Measurements from ENCODE around the gene KCNJ1. TPM values are rescaled to one million over a fixed set of nuclear protein-coding genes. Genes with fewer than 3 reads are reported as not detected.

Gene KCNJ1
- total and polyA plus RNA-seq, 2 experiments from 2014 or later = not detected

GRCh38 chr11:128825050-128825784 lies 41.9 kb downstream of the KCNJ1 start:
- Histone ChIP-seq H3K27ac (no peak overlapping the region), H3K4me3 (no peak overlapping the region), H3K4me1 (ENCODE audit: low read depth) (no peaks in the 10 kb centered on the region), H3K9me3 (ENCODE audit: low read depth) (no peaks in the 10 kb centered on the region), H3K27me3 (peaks cover 20% of the 10 kb centered on the region), H3K36me3 (no peaks in the 10 kb centered on the region)
- DNase-seq (ENCODE audit: low read depth in 1 of 2, low spot score in 1 of 2) = peak in 1 of 2 donors; percentile 25
- TF ChIP-seq CTCF (IDR thresholded peaks at IDR 0.05; ENCODE audit: low read depth, low read length) = no peak

- no peak overlapping the region for H3K4me3 ChIP-seq
- H3K9me3 ChIP-seq (ENCODE audit: low read depth) = no peaks in the 10 kb centered on the region
- no peak overlapping the region for H3K27ac ChIP-seq
- H3K27me3 ChIP-seq = peaks cover 28% of the 10 kb centered on the region
- no peak for TF ChIP-seq CTCF (IDR thresholded peaks at IDR 0.05; ENCODE audit: low read depth, low read length)
- H3K36me3 ChIP-seq = no peaks in the 10 kb centered on the region
- DNase-seq (ENCODE audit: low read depth in 1 of 2, low spot score in 1 of 2) = peak in 1 of 2 donors; percentile 32
- no peaks in the 10 kb centered on the region for H3K4me1 ChIP-seq (ENCODE audit: low read depth)
Measured at GRCh38 chr11:128824191-128825049, 42.7 kb downstream of the KCNJ1 start.

- no peak for TF ChIP-seq CTCF (IDR thresholded peaks at IDR 0.05; ENCODE audit: low read depth, low read length)
- H3K9me3 ChIP-seq (ENCODE audit: low read depth) = no peaks in the 10 kb centered on the region
- no peak overlapping the region for H3K4me3 ChIP-seq
- no peak for DNase-seq (ENCODE audit: low read depth in 1 of 2, low spot score in 1 of 2)
- no peak overlapping the region for H3K27ac ChIP-seq
- no peaks in the 10 kb centered on the region for H3K4me1 ChIP-seq (ENCODE audit: low read depth)
- H3K27me3 ChIP-seq = peaks cover 34% of the 10 kb centered on the region
- H3K36me3 ChIP-seq = no peaks in the 10 kb centered on the region
Measured at GRCh38 chr11:128823753-128824152, 43.3 kb downstream of the KCNJ1 start.

GRCh38 chr11:128822130-128822529 lies 45.0 kb downstream of the KCNJ1 start:
- Histone ChIP-seq H3K36me3 (no peaks in the 10 kb centered on the region), H3K27ac (no peak overlapping the region), H3K4me1 (ENCODE audit: low read depth) (no peaks in the 10 kb centered on the region), H3K4me3 (no peak overlapping the region), H3K9me3 (ENCODE audit: low read depth) (no peaks in the 10 kb centered on the region), H3K27me3 (peaks cover 35% of the 10 kb centered on the region)
- TF ChIP-seq CTCF (IDR thresholded peaks at IDR 0.05; ENCODE audit: low read depth, low read length) = no peak
- DNase-seq (ENCODE audit: low read depth in 1 of 2, low spot score in 1 of 2) = no peak

- Histone ChIP-seq H3K4me1 (ENCODE audit: low read depth) (no peaks in the 10 kb centered on the region), H3K4me3 (no peak overlapping the region), H3K27me3 (peaks cover 35% of the 10 kb centered on the region), H3K36me3 (no peaks in the 10 kb centered on the region), H3K9me3 (ENCODE audit: low read depth) (no peaks in the 10 kb centered on the region), H3K27ac (no peak overlapping the region)
- DNase-seq (ENCODE audit: low read depth in 1 of 2, low spot score in 1 of 2) = no peak
- TF ChIP-seq CTCF (IDR thresholded peaks at IDR 0.05; ENCODE audit: low read depth, low read length) = no peak
Measured at GRCh38 chr11:128821556-128821955, 45.5 kb downstream of the KCNJ1 start.

All from cardiac muscle cell (in vitro differentiated cells and primary cell).